K562 (cell line): Measurements from ENCODE around the gene WDR17. TPM values are rescaled to one million over a fixed set of nuclear protein-coding genes. Genes with fewer than 3 reads are reported as not detected.

ENCODE experiments used
- ATF6 ChIP-seq: sonication (generic); formaldehyde crosslinking; IDR thresholded peaks from 2 replicates; pipeline ENCODE4 v1.4.0; 2020; ENCODE audit warnings: mild to moderate bottlenecking, missing genetic modification reagents
- BRF1 ChIP-seq: IDR thresholded peaks from 3 replicates; pipeline ENCODE4 v1.6.1; 2011; ENCODE audit warnings: borderline replicate concordance, mild to moderate bottlenecking; ENCODE audit not compliant: insufficient read length; ENCODE audit errors: extremely low read depth
- CREBBP ChIP-seq: IDR thresholded peaks from one replicate; pipeline ENCODE4 v1.6.1; 2012; ENCODE audit warnings: low read depth, mild to moderate bottlenecking, control low read depth, inconsistent platforms, low read length
- CSDE1 ChIP-seq, 2 experiments: fragments of 450-650 bp; IDR thresholded peaks; 2 replicates each; pipeline ENCODE4 v1.6.1; 2016; ENCODE audit warnings: mild to moderate bottlenecking in 1 of 2
- DEAF1 ChIP-seq: fragments of 450-650 bp; formaldehyde crosslinking; IDR thresholded peaks from 2 replicates; pipeline ENCODE4 v1.4.0; 2020; ENCODE audit warnings: mild to moderate bottlenecking, moderate library complexity
- GTF2F1 ChIP-seq: IDR thresholded peaks from 2 replicates; pipeline ENCODE4 v1.6.1; 2011; ENCODE audit warnings: low read depth, low read length, improper control_type of control experiment
- HDAC8 ChIP-seq: fragments of 450-650 bp; IDR thresholded peaks from 2 replicates; pipeline ENCODE4 v1.6.1; 2016; ENCODE audit warnings: mild to moderate bottlenecking, missing genetic modification characterization, moderate library complexity, missing compliant biosample characterization
- JUNB ChIP-seq: fragments of 450-650 bp; formaldehyde crosslinking; conservative IDR thresholded peaks from 2 replicates; pipeline ENCODE4 v1.4.0; 2020; ENCODE audit warnings: mild to moderate bottlenecking
- KAT2B ChIP-seq: IDR thresholded peaks from one replicate; pipeline ENCODE4 v1.6.1; 2012; ENCODE audit warnings: low read depth, mild to moderate bottlenecking, control low read depth, inconsistent platforms, low read length, moderate library complexity
- LCOR ChIP-seq: sonication (generic); formaldehyde crosslinking; IDR thresholded peaks from 2 replicates; pipeline ENCODE4 v1.8.0; 2022; ENCODE audit warnings: mild to moderate bottlenecking, missing genetic modification reagents
- MTA3 ChIP-seq: fragments of 450-650 bp; formaldehyde crosslinking; IDR thresholded peaks from 2 replicates; pipeline ENCODE4 v1.6.1; 2017; ENCODE audit warnings: mild to moderate bottlenecking, borderline replicate concordance
- NKRF ChIP-seq: fragments of 450-650 bp; IDR thresholded peaks from 2 replicates; pipeline ENCODE4 v1.6.1; 2016; ENCODE audit warnings: borderline replicate concordance
- PTBP1 ChIP-seq: fragments of 200-400 bp; formaldehyde crosslinking; IDR thresholded peaks from 2 replicates; pipeline ENCODE4 v1.6.1; 2017; ENCODE audit warnings: low read depth, low read length
- RBBP5 ChIP-seq: fragments of 200-600 bp; sonication (generic); IDR thresholded peaks from 2 replicates; pipeline ENCODE4 v1.6.1; 2012; ENCODE audit warnings: borderline replicate concordance, mild to moderate bottlenecking, low read length, control low read depth, inconsistent platforms; ENCODE audit not compliant: insufficient read depth, poor library complexity, severe bottlenecking
- SAFB2 ChIP-seq: fragments of 200-400 bp; formaldehyde crosslinking; IDR thresholded peaks from 2 replicates; pipeline ENCODE4 v1.6.1; 2018; ENCODE audit warnings: borderline replicate concordance, low read length, low read depth, moderate library complexity; ENCODE audit not compliant: severe bottlenecking
- TCF15 ChIP-seq: fragments of 250-450 bp; sonication (Bioruptor Pico); IDR thresholded peaks from 2 replicates; pipeline ENCODE4 v1.8.0; 2022; ENCODE audit warnings: moderate library complexity, mild to moderate bottlenecking, inconsistent platforms
- THRB ChIP-seq: fragments of 450-650 bp; formaldehyde crosslinking; conservative IDR thresholded peaks from 2 replicates; pipeline ENCODE4 v1.4.0; 2022; ENCODE audit warnings: mild to moderate bottlenecking, missing genetic modification characterization
- ZBTB1 ChIP-seq: sonication (generic); formaldehyde crosslinking; IDR thresholded peaks from 2 replicates; pipeline ENCODE4 v1.8.1; 2023; ENCODE audit warnings: missing genetic modification reagents, low read depth, mild to moderate bottlenecking, borderline replicate concordance
- ZNF57 ChIP-seq: fragments of 450-650 bp; formaldehyde crosslinking; IDR thresholded peaks from 2 replicates; pipeline ENCODE4 v1.4.0; 2020; ENCODE audit warnings: mild to moderate bottlenecking, moderate library complexity
- ZNF589 ChIP-seq: fragments of 200-800 bp; sonication (Bioruptor generic); IDR thresholded peaks from 2 replicates; pipeline ENCODE4 v1.6.1; 2016; ENCODE audit warnings: low read depth, missing genetic modification characterization, missing compliant biosample characterization
- polyA plus RNA-seq, 8 experiments: library from polyadenylated mRNA; depleted of rRNA in 4 of 8; stranded (reverse) in 5 of 8; unstranded in 3 of 8; fragments of >200 nt; fragmentation: Nextera tagmentation in 2 of 8; fragmentation: Illumina TruSeq in 1 of 8; extraction: Ambion mirVana in 2 of 8; extraction: Trizol in 1 of 8; gene quantifications; 2 replicates each; pipeline versions ENCODE4 v1.2.1 to v1.2.3, GENCODE V29; 2011 to 2014; ENCODE audit warnings: inconsistent platforms in 1 of 8, missing spikeins in 1 of 8
- total RNA-seq, 7 experiments: library from RNA; depleted of rRNA in 6 of 7; stranded (reverse); fragments of >200 nt in 6 of 7; fragmentation: Illumina TruSeq in 2 of 7; extraction: Trizol in 2 of 7; gene quantifications; 2 replicates each; pipeline versions ENCODE4 v1.2.1 to v1.2.3, GENCODE V29; 2011 to 2021; ENCODE audit warnings: low replicate concordance in 1 of 7

Gene WDR17
- total and polyA plus RNA-seq, 9 of the 15 experiments (the other 6 are each of a cell fraction or from before 2014, with no cell fraction given): 0.04 to 0.07 TPM; not detected in 7

GRCh38 chr4:176195184-176195978, 129.7 kb downstream of the WDR17 start, which contains the start of gene SPATA4 (continued):
- TF ChIP-seq ATF6: no peak
- TF ChIP-seq NKRF: peak; percentile 90
- TF ChIP-seq BRF1: no peak
- no peak for TF ChIP-seq CREBBP
- no peak for TF ChIP-seq ZNF57 (CRISPR knock-in tag)
- no peak for TF ChIP-seq TCF15
- TF ChIP-seq RBBP5: no peak
- no peak for TF ChIP-seq HDAC8 (tag)
- no peak for TF ChIP-seq ZBTB1 (CRISPR knock-in tag)
- no peak for TF ChIP-seq THRB (CRISPR knock-in tag)
- no peak for TF ChIP-seq JUNB
- TF ChIP-seq ZNF589 (CRISPR knock-in tag): no peak
- TF ChIP-seq GTF2F1: no peak
- no peak for TF ChIP-seq DEAF1 (CRISPR knock-in tag)
- no peak for TF ChIP-seq KAT2B
- TF ChIP-seq CSDE1 (IDR thresholded peaks at IDR 0.05): peak in 1 of 2 experiments; percentile 61; a peak in 1 of 4 replicates
- TF ChIP-seq SAFB2: no peak
- TF ChIP-seq LCOR (CRISPR knock-in tag): no peak
- no peak for TF ChIP-seq MTA3
- TF ChIP-seq PTBP1: no peak
